HUES6 (cell line): ENCODE results near the gene LRRC32.
A peak's percentile ranks its signal among the peaks of the same experiment; 100 is the strongest.

Experiments used
- H3K27ac ChIP-seq: 2 replicates; pipeline ENCODE4 v1.7.0; 2013; ENCODE audit warnings: low read depth, mild to moderate bottlenecking, low read length, inconsistent platforms
- H3K27me3 ChIP-seq: 2 replicates; pipeline ENCODE4 v1.6.1; 2013; ENCODE audit warnings: low read length; ENCODE audit not compliant: control insufficient read depth, insufficient read depth
- H3K36me3 ChIP-seq: 2 replicates; pipeline ENCODE4 v1.6.1; 2013; ENCODE audit warnings: low read length; ENCODE audit not compliant: control insufficient read depth, insufficient read depth
- H3K4me1 ChIP-seq: 2 replicates; pipeline ENCODE4 v1.6.1; 2013; ENCODE audit warnings: low read length; ENCODE audit not compliant: control insufficient read depth, insufficient read depth
- H3K4me3 ChIP-seq: 2 replicates; pipeline ENCODE4 v1.5.1; 2013; ENCODE audit warnings: low read depth, low read length
- H3K9ac ChIP-seq: one replicate; pipeline ENCODE4 v1.6.1; 2013; ENCODE audit warnings: mild to moderate bottlenecking, low read length
- H3K9me3 ChIP-seq: 2 replicates; pipeline ENCODE4 v1.6.1; 2013; ENCODE audit warnings: low read depth, low read length; ENCODE audit not compliant: control insufficient read depth, insufficient read depth

Gene LRRC32

DNA sequence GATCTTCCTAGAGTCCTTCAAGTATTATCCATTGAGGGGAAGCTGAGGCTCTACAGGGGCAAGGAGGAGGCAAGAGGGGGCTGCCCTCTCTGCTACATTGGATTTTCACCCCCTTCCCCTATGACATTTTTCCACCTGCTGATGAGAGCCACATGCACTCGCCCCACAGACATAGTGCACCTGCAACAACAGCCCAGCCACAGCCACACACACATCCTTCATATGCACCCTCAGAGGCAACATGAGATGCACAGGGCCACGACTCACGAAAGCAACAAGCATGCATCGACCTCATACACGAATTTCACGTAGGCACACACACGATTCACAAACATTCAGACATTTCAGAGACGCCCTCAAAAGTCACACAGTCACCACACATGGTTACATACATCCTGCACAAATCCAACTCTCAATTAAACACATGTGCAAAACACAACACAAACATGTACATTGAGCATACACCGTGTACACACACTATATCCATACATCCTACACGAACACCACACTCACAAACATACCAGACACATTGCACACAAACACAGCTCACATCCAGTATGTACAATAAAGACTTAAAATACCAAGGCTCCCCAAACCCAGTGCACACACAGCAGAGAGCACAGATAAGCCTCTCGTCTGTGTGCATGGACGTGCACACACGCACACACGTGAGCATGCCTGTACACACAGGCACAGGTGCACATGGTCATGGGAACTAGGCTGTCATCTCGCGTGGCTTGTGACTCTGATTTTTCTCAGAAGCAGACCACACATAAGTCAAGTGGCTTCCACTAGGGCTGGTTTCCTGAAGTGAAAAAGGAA lies 6.3 kb upstream of the LRRC32 start:
- Histone ChIP-seq H3K27me3 (peaks cover 13% of the 10 kb centered on the region), H3K27ac (no peak overlapping the region), H3K4me1 (no peaks in the 10 kb centered on the region; the same call in 1 of the 2 replicates), H3K4me3 (no peak overlapping the region), H3K9me3 (no peaks in the 10 kb centered on the region), H3K36me3 (no peaks in the 10 kb centered on the region), H3K9ac (no peak overlapping the region)

DNA sequence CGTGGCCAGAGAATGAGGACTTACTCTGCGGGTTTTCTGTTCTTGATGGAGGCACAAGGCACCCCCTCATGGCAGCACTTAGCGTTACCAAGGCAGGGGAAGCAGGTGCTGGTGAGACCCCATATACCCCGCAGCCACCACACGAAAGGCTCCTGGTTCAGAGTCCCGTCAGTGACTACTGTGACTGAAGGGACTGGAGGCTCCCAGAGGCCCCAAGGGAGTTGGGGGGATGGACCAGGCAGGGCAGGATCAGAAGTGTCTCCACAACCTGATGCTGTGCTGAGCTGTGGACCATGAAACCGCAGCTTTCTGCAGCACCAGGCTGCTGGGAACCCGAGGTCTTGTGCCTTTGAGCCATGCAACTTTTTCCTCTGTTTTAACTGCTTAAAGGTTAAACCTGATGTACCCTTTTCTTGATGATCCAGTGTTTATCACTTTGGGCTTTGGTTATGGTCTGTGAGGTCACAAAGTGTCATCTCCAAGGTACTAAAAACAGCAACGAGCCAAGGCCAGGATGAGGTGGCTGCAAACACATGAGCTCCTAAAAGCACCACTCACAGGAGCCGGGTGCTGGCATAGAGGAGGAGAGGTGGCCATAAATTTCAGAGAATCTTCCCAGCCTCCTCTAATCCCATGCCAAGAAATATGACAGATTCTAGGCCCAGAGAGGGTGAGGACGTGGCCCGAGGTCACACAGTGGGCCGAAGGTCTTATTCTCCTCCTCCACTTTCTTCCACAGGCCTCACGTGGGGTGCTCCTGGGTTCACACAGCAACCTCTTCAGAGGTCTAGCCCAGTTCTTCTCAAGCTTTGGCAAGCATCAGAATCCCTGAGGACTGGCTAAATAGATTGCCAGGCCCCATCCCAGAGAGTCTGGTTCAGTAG lies 4.2 kb upstream of the LRRC32 start:
- Histone ChIP-seq H3K27me3 (peaks cover 22% of the 10 kb centered on the region), H3K36me3 (no peaks in the 10 kb centered on the region), H3K9me3 (no peaks in the 10 kb centered on the region), H3K4me1 (peaks cover 4% of the 10 kb centered on the region; the same call in 1 of the 2 replicates), H3K9ac (no peak overlapping the region), H3K27ac (no peak overlapping the region), H3K4me3 (no peak overlapping the region)

DNA sequence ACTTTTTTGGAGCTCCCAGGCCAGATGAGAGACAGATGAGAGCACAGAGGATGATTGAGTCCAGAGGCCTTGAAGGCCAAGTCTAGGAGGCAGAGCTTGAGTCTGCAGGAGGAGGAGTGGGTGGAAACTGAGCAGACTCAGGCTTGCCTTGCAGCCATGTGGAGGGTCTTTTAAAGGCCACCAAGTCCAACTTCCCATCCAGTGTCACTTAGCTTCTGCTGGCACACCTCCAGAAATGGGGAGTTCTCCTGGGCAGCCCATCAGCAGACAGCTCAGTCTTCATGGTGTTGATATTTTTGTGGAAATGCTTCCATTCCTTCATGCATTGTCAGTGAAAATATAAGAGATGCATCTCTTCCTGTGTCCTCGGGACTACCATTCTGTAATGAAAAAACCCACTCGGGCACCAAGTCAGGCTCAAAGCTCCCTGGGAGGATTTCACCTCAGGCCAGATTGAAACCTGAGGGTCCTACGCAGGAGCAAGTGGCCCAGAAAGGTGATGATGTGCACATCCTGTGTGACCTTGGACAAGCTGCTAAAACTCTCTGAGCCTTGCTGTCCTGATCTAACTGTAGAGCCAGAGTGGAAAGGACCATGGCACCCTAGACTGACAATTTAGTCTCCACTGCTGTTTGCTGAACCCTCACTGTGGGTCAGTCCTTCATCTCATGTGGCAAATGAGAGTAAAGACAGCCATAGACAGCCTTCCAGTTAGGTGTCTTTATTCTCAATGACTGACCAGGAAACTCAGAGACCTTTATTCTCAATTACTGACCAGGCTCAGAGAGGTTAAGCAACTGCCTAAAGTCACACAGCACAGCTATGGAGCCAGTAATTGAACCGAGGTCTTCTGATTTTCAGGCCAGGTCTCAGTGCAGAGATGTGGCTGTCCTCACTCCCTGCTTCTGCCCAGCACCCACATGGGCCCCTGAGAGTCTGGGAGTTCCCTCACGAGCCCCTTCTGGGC lies 2.9 kb upstream of the LRRC32 start:
- Histone ChIP-seq H3K9me3 (no peaks in the 10 kb centered on the region), H3K27me3 (peaks cover 35% of the 10 kb centered on the region), H3K9ac (no peak overlapping the region), H3K4me1 (peaks cover 6% of the 10 kb centered on the region; the same call in 1 of the 2 replicates), H3K4me3 (no peak overlapping the region), H3K36me3 (no peaks in the 10 kb centered on the region), H3K27ac (no peak overlapping the region)

DNA sequence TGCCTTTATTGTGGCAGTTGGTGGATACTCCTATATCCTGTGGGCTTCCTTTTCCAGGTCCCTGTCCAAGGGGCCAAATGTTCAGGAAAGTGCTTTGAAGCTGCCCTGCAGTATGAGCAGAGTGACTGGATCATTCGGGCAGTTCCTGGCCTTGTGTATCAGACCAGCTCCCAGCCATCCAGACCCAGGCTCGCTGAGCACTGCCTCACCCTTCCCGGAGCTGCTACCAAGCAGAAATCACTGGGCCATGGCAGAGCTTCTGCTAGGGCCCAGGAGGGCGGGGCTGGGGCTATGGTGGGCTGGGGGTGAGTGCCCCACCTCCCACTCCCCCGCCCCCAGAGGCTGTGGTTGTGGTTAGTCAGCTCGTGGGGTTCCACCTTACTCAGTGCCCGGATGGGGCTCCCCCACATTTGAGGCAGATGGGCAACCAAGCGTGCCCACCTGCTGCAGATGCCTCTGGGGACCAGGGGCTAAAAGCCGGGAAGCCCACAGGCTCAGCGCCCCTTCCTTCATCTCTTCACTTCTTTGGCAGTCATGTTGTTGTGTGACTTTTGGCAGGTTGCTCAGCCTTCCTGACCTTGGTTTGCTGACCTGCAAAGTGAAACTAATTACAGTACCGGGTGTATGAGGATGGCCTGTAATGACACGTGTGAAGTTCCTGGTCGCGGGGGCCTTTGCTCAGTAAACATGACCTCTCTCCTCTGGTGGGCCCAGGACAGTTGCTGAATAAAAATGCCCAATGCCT lies 2.1 kb upstream of the LRRC32 start:
- no peak overlapping the region for H3K4me3 ChIP-seq
- H3K27ac ChIP-seq = no peak overlapping the region
- peaks cover 12% of the 10 kb centered on the region; the same call in 1 of the 2 replicates for H3K4me1 ChIP-seq
- no peaks in the 10 kb centered on the region for H3K36me3 ChIP-seq
- H3K9ac ChIP-seq = no peak overlapping the region
- H3K9me3 ChIP-seq = no peaks in the 10 kb centered on the region
- H3K27me3 ChIP-seq = peaks cover 39% of the 10 kb centered on the region

GRCh38 chr11:76671626-76672309 lies 1.2 kb upstream of the LRRC32 start:
- peaks cover 17% of the 10 kb centered on the region; the same call in 1 of the 2 replicates for H3K4me1 ChIP-seq
- no peaks in the 10 kb centered on the region for H3K9me3 ChIP-seq
- H3K4me3 ChIP-seq = no peak overlapping the region; the same call in 1 of the 2 replicates
- no peaks in the 10 kb centered on the region for H3K36me3 ChIP-seq
- peaks cover 39% of the 10 kb centered on the region for H3K27me3 ChIP-seq
- no peak overlapping the region for H3K27ac ChIP-seq
- H3K9ac ChIP-seq = no peak overlapping the region

DNA sequence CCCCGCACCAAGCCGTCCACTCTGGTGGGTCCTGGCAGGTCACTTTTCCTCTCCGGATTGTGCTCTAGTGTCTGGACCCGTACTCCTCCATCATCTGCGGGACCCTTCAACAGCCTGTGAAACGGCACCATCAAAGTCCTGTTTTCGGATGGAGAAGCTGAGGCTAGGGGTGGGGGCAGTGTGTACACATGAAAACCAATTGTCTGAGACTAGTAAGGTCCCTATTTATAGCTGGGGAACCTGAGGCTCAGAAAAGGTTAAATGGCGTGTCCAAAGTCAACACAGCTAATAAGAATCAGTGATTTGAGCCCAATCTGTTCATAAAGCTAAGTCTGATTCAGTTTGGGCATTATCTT lies 668 bp upstream of the LRRC32 start:
- peaks cover 39% of the 10 kb centered on the region for H3K27me3 ChIP-seq
- peaks cover 21% of the 10 kb centered on the region; the same call in 1 of the 2 replicates for H3K4me1 ChIP-seq
- H3K36me3 ChIP-seq = no peaks in the 10 kb centered on the region
- no peak overlapping the region for H3K27ac ChIP-seq
- no peak overlapping the region for H3K9ac ChIP-seq
- H3K4me3 ChIP-seq = peak overlapping the region; percentile 68
- no peaks in the 10 kb centered on the region for H3K9me3 ChIP-seq

DNA sequence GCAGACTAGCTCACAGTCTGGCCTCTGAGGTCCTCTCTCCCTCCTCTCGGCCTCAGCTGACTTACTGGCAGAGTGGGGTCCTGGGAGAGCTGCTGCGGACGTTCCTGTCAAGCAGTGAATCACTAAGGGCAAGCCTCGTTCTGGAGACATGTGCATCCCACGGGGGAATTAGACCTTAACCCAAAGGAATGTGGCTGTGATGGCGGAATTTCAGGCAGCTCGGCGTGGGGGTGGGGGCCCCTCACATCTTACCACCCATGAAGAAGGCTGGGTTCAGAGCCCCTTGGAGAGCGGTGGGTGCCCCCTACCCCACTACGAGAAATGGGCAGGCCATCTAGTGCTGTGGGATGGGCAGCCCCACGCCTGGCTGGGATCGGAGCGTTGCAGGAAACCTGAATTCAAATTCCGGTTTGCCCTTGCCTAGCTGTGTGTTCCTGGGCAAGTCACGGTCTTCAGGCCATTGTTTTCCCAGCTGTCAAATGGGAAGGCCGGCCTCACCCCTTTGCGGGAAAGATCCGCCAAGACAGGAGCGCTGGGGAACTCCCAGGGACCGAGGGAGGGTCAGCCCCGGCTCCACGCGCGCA lies 554 bp downstream of the LRRC32 start:
- H3K27me3 ChIP-seq = peaks cover 39% of the 10 kb centered on the region
- no peaks in the 10 kb centered on the region for H3K9me3 ChIP-seq
- peak overlapping the region; percentile 68 for H3K4me3 ChIP-seq
- H3K9ac ChIP-seq = peak overlapping the region; percentile 45
- H3K27ac ChIP-seq = no peak overlapping the region
- H3K36me3 ChIP-seq = no peaks in the 10 kb centered on the region
- H3K4me1 ChIP-seq = peaks cover 22% of the 10 kb centered on the region; the same call in 1 of the 2 replicates

- Histone ChIP-seq H3K9me3 (no peaks in the 10 kb centered on the region), H3K27me3 (peaks cover 39% of the 10 kb centered on the region), H3K4me3 (no peak overlapping the region; the same call in 1 of the 2 replicates), H3K36me3 (no peaks in the 10 kb centered on the region), H3K9ac (peak overlapping the region; percentile 24), H3K4me1 (peaks cover 22% of the 10 kb centered on the region; the same call in 1 of the 2 replicates), H3K27ac (no peak overlapping the region)
These were observed 2.0 kb downstream of the LRRC32 start for GRCh38 chr11:76668362-76669155.

DNA sequence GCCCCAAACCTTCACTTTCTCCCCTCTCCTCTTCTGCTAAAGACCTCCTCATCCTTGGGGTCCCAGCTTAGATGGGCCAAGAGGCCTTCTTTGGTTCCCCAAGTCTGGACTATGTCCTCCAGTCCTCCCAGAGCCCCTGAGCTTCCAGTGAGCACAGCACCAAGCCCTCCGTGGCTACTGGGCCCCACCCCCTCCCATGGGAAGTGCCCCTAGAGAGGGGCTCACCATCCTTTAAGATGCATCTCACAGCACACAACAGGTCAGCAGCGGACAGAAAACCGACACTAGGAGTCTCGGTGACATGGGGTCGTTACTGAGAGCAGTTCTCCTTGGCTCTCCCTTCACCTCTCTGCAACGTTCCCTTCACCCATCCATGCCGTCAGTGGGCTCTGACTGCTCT lies 2.7 kb downstream of the LRRC32 start:
- Histone ChIP-seq H3K9ac (no peak overlapping the region), H3K27me3 (peaks cover 39% of the 10 kb centered on the region), H3K4me3 (no peak overlapping the region)

More for the DNA sequence above, 2.7 kb downstream of the LRRC32 start:
- Histone ChIP-seq H3K4me1 (peaks cover 22% of the 10 kb centered on the region; the same call in 1 of the 2 replicates), H3K27ac (no peak overlapping the region), H3K9me3 (no peaks in the 10 kb centered on the region), H3K36me3 (no peaks in the 10 kb centered on the region)
